KMS-11 (cell line): ENCODE results near the gene ADIPOR2.

Experiments
- H2AFZ ChIP-seq: fragments of 200-600 bp; sonication (generic); 2 replicates; pipeline ENCODE4 v1.6.1; 2016; ENCODE audit warnings: antibody characterized with exemption, mixed run types, low read depth
- H3K27ac ChIP-seq: fragments of 200-600 bp; sonication (generic); 2 replicates; pipeline ENCODE4 v1.6.1; 2016; ENCODE audit warnings: mild to moderate bottlenecking, mixed run types
- H3K27me3 ChIP-seq: fragments of 200-600 bp; sonication (generic); 2 replicates; pipeline ENCODE4 v1.6.1; 2017; ENCODE audit warnings: mild to moderate bottlenecking, low read depth, mixed run types, moderate library complexity; ENCODE audit not compliant: insufficient read depth
- H3K36me3 ChIP-seq: fragments of 200-600 bp; sonication (generic); 2 replicates; pipeline ENCODE4 v1.6.1; 2017; ENCODE audit warnings: mild to moderate bottlenecking, mixed run types; ENCODE audit not compliant: insufficient read depth
- H3K4me1 ChIP-seq: fragments of 200-600 bp; sonication (generic); 2 replicates; pipeline ENCODE4 v1.6.1; 2016; ENCODE audit warnings: mild to moderate bottlenecking, low read depth, mixed run types; ENCODE audit not compliant: poor library complexity, severe bottlenecking
- H3K4me2 ChIP-seq: fragments of 200-600 bp; sonication (generic); 2 replicates; pipeline ENCODE4 v1.7.0; 2016; ENCODE audit warnings: mild to moderate bottlenecking, mixed run types
- H3K4me3 ChIP-seq: fragments of 200-600 bp; sonication (generic); IDR thresholded peaks from 2 replicates; pipeline ENCODE4 v1.6.1; 2017; ENCODE audit warnings: low read depth, low read length, mixed read lengths; ENCODE audit not compliant: insufficient read depth
- H3K79me2 ChIP-seq: fragments of 200-600 bp; sonication (generic); 2 replicates; pipeline ENCODE4 v1.6.1; 2016; ENCODE audit warnings: low read depth, mixed run types; ENCODE audit not compliant: insufficient read depth
- H3K9ac ChIP-seq: fragments of 200-600 bp; sonication (generic); 2 replicates; pipeline ENCODE4 v1.6.1; 2016; ENCODE audit warnings: mild to moderate bottlenecking, mixed run types
- H4K20me1 ChIP-seq: fragments of 200-600 bp; sonication (generic); 2 replicates; pipeline ENCODE4 v1.6.1; 2016; ENCODE audit warnings: mild to moderate bottlenecking, mixed run types; ENCODE audit not compliant: insufficient read depth
- TF ChIP-seq, protein P1 (sequence below): fragments of 200-600 bp; sonication (generic); conservative IDR thresholded peaks from 2 replicates; pipeline ENCODE4 v1.6.1; 2017; ENCODE audit warnings: low read depth, mild to moderate bottlenecking, antibody characterized with exemption, low read length, moderate library complexity, mixed read lengths

The ADIPOR2 gene

GRCh38 chr12:1697271-1697670 is 6.4 kb downstream of the ADIPOR2 start:
- no peaks in the 10 kb centered on the region for H4K20me1 ChIP-seq
- H3K4me3 ChIP-seq = no peak overlapping the region
- no peak overlapping the region for H3K4me2 ChIP-seq
- TF ChIP-seq, protein P1, sequence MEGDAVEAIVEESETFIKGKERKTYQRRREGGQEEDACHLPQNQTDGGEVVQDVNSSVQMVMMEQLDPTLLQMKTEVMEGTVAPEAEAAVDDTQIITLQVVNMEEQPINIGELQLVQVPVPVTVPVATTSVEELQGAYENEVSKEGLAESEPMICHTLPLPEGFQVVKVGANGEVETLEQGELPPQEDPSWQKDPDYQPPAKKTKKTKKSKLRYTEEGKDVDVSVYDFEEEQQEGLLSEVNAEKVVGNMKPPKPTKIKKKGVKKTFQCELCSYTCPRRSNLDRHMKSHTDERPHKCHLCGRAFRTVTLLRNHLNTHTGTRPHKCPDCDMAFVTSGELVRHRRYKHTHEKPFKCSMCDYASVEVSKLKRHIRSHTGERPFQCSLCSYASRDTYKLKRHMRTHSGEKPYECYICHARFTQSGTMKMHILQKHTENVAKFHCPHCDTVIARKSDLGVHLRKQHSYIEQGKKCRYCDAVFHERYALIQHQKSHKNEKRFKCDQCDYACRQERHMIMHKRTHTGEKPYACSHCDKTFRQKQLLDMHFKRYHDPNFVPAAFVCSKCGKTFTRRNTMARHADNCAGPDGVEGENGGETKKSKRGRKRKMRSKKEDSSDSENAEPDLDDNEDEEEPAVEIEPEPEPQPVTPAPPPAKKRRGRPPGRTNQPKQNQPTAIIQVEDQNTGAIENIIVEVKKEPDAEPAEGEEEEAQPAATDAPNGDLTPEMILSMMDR = no peak
- peaks cover 16% of the 10 kb centered on the region for H3K4me1 ChIP-seq
- H2AFZ ChIP-seq = no peak overlapping the region
- no peaks in the 10 kb centered on the region for H3K36me3 ChIP-seq
- no peak overlapping the region for H3K27ac ChIP-seq
- H3K9ac ChIP-seq = no peak overlapping the region
- H3K27me3 ChIP-seq = no peaks in the 10 kb centered on the region
- H3K79me2 ChIP-seq = peaks cover 63% of the 10 kb centered on the region

- Histone ChIP-seq H3K36me3 (no peaks in the 10 kb centered on the region), H3K27ac (no peak overlapping the region), H4K20me1 (no peaks in the 10 kb centered on the region), H3K4me2 (no peak overlapping the region), H3K79me2 (peaks cover 61% of the 10 kb centered on the region; the same call in 1 of the 2 replicates), H3K9ac (no peak overlapping the region), H3K4me3 (no peak overlapping the region), H3K27me3 (no peaks in the 10 kb centered on the region), H3K4me1 (peaks cover 7% of the 10 kb centered on the region), H2AFZ (no peak overlapping the region)
- TF ChIP-seq, protein P1 = no peak
These were observed 7.8 kb downstream of the ADIPOR2 start for GRCh38 chr12:1698720-1699119.

DNA sequence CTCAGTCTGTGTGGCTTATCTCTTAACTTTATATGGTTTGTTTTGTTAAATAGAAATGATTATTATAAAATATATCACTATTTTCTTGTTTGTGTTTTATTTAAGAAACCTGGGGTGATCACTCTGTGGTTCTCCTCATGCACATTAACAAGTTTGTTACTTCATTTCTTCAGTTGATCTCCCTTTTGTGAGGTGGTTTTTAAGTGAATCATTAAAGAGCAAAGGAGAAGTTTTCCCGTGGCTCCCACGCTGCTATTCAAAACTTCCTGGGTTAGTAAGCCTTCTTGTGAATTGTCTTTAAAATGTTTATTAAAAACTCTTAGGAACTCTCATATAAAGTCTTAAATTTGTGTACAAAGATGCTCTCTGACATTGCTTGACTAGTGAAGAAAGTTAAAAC is 11.8 kb downstream of the ADIPOR2 start:
- no peak overlapping the region for H3K27ac ChIP-seq
- TF ChIP-seq, protein P1 = no peak
- peaks cover 60% of the 10 kb centered on the region; the same call in 1 of the 2 replicates for H3K79me2 ChIP-seq
- no peak overlapping the region for H2AFZ ChIP-seq
- no peaks in the 10 kb centered on the region for H3K36me3 ChIP-seq
- peaks cover 3% of the 10 kb centered on the region; the same call in 1 of the 2 replicates for H4K20me1 ChIP-seq
- no peak overlapping the region for H3K4me2 ChIP-seq
- no peak overlapping the region for H3K9ac ChIP-seq
- no peaks in the 10 kb centered on the region for H3K27me3 ChIP-seq
- H3K4me3 ChIP-seq = no peak overlapping the region
- peaks cover 30% of the 10 kb centered on the region for H3K4me1 ChIP-seq

- peaks cover 65% of the 10 kb centered on the region; the same call in 1 of the 2 replicates for H3K79me2 ChIP-seq
- H3K27ac ChIP-seq = no peak overlapping the region
- no peak overlapping the region for H3K4me2 ChIP-seq
- no peaks in the 10 kb centered on the region for H3K36me3 ChIP-seq
- no peak overlapping the region for H2AFZ ChIP-seq
- TF ChIP-seq, protein P1 = no peak
- peaks cover 3% of the 10 kb centered on the region; the same call in 1 of the 2 replicates for H4K20me1 ChIP-seq
- no peak overlapping the region for H3K9ac ChIP-seq
- H3K27me3 ChIP-seq = no peaks in the 10 kb centered on the region
- peaks cover 39% of the 10 kb centered on the region for H3K4me1 ChIP-seq
- no peak overlapping the region for H3K4me3 ChIP-seq
These were observed 13.2 kb downstream of the ADIPOR2 start for GRCh38 chr12:1703771-1704722.
